Activated CD4-positive, alpha-beta T cell treated with anti-CD3 and anti-CD28 coated beads, Interleukin-2, Interleukin-6, amounts not matched to agents 100 ng/mL and 50 ng/mL, durations not matched to agents 16 hours and 8 hours (primary cell): Measurements from ENCODE around the gene SLC35F3.

Experiments
- DNase-seq: peaks from one replicate; pipeline ENCODE4 v3.0.0-alpha.2; 2020

The SLC35F3 gene

DNA sequence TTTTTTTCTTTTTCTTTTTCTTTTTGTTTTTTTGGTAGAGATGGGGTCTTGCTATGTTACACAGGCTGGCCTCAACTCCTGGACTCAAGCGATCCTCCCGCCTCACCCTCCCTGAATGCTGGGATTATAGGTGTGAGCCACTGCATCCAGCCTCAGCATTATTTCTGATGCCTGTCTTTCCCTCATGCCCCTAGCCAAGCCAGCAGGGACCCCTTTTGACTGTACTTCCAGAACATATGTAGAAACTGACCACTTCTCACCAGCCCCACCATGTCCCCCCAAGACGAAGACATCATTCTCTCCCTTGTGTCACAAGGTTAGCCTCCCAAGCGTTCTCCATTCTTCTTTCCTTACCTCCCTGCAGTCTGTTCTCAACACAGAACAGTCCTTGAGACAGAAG, 360.8 kb downstream of the SLC35F3 start:
- no peak for DNase-seq

DNA sequence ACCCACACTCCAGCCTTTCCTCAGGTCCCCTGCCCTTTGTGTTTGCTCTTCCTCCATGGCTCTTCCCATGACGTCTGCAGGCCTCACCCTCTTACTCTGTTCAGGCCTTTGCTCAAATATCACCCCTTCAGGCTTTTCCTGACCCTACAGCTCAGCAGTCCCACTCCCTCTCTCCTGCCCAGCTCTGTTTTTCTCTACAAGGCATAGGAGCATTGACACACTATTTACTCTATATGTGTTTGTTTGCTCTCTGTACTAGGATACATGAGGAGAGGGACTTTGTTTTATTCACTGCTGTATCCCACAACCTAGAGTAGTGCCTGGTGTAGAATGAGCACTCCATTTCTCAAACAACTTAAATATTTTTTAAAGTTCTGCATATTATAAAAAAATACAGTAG, 361.4 kb downstream of the SLC35F3 start:
- no peak for DNase-seq

DNA sequence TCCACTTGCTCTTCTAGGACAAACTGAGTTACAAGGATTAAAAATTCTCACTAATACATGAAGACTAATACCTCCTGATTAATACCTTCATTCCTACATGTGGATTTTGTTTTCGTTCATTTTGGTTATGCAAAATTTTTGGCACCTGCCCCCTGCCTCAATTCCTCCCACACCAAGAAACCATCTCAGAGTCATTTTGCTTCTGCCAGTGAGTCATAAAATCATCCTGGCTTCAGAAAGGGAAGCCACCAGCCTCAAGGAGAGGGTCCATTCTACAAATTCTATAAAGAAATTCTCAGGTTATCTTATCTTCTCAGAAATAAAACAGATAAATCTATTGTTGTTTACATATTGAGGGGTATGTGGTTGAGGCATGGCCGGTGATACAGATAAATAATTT, 365.6 kb downstream of the SLC35F3 start:
- peak; percentile 59 for DNase-seq

GRCh38 chr1:234270581-234271242, 366.2 kb downstream of the SLC35F3 start:
- no peak for DNase-seq

- peak; percentile 78 for DNase-seq
Observed at GRCh38 chr1:234271243-234271606, 366.7 kb downstream of the SLC35F3 start.

- DNase-seq = no peak
Observed at GRCh38 chr1:234272656-234273312, 368.3 kb downstream of the SLC35F3 start.

- DNase-seq = no peak
Observed at GRCh38 chr1:234273981-234274380, 369.5 kb downstream of the SLC35F3 start.

DNA sequence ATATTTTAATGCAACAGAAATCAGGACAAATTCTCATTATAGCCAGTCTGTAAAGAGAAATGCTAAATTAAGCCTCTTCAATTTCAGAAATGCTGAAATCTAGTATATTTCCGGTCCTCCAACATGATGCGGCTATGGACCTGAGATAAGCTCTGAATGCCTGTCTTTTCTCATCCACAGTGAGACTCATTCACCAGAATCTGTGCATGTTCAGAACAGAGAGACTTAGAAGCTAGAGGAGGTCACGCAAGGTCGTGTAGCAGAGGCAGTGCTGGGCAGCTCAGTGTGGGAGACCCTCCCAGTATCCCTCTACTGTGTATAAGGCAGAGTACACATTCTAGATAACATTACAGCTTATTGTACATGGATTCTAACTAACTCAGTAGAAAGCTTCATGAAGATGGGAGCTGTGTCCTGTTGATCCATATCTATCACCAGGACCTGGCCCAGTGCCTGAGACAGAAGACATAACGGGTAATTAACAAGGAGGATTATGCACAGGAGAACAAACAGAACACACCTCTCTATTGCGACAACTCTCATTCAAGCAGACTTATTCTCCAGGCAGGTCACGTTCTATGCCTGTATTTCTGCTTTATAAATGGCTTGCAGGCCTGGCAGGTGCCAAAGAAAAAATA, 371.8 kb downstream of the SLC35F3 start:
- no peak for DNase-seq

- no peak for DNase-seq
Observed at GRCh38 chr1:234277161-234277868, 372.8 kb downstream of the SLC35F3 start.

DNA sequence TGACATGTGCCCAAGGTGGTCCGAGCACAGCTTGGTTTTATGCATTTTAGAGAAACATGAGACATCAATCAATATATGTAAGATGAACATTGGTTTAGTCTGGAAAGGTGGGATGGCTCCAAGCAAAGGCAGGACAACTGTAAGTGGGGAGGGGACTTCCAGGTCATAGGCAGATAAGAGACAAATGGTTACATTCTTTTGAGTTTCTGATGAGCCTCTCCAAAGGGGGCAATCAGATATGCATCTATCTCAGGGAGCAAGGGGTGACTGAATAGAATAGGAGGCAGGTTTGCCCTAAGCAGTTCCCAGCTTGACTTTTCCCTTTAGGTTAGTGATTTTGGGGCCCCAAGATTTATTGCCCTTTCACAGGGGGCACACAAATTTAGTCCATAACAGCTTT, 374.5 kb downstream of the SLC35F3 start:
- DNase-seq = no peak

- no peak for DNase-seq
Observed at GRCh38 chr1:234280500-234280899, 376.0 kb downstream of the SLC35F3 start.

GRCh38 chr1:234281826-234282489, 377.5 kb downstream of the SLC35F3 start:
- DNase-seq = no peak

GRCh38 chr1:234286206-234286605, 381.7 kb downstream of the SLC35F3 start:
- DNase-seq = no peak

DNA sequence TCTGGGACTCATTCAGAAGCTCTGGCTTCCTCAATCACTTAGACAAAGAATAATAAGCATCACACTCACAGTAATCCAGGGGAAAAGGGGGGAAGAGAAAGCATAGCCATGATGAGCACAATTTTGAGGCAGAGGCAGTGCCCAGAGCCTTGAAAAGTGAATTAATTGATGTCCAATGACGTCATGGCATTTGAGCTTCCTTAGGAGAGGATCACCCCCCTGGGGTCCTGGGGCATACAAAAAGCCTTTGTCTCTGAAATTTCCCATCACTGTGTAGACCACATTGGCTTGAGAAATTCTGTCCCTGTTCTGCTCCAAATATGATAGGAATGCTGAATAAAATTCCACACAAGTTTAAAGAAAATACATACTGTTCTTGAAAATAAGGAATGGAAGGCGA, 384.5 kb downstream of the SLC35F3 start:
- DNase-seq = no peak

DNA sequence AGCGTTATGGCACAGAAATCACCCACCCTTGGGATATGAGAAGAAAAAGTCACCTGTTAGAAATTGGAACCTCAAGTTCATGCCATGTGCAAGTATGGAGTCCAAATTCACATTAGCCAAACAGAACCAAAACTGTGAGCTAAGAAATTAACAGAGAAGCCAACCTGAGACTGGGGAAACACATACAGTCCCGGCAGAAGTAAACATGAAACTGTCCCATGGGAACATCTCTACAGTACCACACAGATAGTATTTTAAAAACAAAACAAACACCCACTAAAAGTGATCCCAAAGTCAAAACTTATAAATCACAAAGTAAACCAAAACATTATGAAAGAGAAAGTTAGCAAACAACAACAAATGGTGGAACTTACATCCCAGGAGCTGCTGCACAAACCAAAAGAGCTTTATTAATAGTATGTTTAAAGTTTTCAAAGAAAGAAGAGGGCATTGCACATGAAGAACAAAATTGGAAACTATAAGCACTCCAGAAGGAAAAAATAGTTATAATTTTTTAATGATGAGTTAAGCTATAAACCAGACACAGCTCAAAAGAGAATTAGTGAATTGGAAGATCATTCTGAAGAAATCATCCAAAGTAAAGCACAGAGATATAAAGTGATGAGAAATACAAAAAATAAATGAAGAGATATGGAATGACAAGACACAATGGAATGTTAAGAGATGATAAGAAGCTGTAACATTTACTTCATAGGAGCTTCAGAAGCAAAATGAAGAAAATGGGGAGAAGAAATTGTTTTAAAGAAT, 385.2 kb downstream of the SLC35F3 start:
- DNase-seq = no peak

DNA sequence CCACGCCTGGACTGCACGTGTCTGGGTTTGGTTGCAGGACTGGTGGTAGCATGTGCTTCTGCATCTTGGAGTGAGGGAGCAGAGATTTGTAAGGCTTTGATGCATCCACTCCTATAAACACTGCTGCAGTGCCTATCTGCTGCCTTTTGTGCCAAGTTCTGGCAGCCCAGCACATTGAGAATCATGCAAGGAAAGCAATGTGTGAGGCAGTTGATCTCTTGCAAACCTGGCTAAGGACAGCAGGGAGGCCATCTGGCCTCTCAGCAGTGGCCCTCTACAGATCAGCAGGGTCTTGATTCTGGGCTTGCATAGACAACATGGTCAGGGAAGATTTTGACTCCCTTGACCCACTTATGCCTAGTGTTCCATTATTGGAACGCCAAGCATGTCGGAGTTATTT, 387.5 kb downstream of the SLC35F3 start:
- DNase-seq = no peak

DNA sequence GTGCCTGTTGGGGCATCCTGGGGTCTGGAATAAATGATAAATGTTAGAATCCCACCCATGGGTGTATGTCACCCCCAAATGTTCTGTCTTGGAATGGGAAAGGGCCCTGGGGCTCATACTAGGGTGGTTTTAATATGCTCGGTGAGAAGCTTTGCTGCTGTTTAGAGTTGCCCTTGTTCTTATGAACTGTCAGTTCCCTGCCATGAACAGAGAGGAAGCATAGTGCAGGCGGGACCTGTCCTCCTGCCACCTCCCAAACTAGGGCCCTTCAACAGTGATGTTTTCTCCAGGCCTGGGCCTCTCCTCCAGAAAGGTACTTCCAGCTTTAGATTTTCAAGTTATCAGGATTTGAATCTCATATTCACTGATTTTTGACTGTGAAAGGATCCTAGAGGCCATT, 388.1 kb downstream of the SLC35F3 start:
- DNase-seq = no peak

GRCh38 chr1:234294109-234294817, 389.8 kb downstream of the SLC35F3 start:
- no peak for DNase-seq

GRCh38 chr1:234295068-234295467, 390.6 kb downstream of the SLC35F3 start:
- no peak for DNase-seq

DNA sequence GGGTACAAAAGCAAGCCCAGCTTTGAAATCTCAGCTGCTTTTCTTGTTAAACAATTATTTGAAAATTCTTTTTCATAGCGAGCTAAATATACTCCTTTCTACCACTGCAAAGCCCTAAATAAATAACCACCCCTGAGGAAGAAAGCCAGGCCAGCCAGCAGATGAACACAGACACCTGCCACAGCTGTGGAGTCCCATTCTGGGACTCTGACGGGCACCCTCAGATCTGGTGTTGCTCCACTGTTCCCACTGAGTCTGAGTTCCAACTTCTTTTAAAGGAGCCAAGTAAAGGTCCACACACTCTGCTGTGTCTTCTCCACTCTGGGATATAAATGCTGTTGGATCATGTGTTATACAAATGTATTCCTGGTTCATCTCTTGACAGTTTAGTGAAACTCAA, 391.1 kb downstream of the SLC35F3 start:
- DNase-seq = no peak

GRCh38 chr1:234296496-234296895, 392.0 kb downstream of the SLC35F3 start:
- DNase-seq = no peak

DNA sequence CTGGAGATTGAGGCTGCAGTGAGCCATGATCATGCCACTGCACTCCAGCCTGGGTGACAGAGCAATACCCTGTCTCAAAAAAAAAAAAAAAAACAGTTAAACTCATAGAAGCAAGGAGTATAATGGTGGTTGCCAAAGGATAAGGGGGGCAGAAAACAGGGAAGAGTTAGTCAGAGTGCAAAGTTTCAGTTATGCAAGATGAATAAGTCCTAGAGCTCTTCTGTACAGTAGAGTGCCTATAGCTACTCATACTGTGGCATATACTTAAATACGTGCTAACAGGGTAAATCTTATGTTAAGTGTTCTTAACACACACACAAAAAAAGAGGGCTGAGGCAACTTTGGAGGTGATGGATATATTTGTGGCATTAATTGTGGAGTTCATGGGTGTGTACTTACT, 393.2 kb downstream of the SLC35F3 start:
- no peak for DNase-seq
